PC-3 (cell line): ENCODE measurements around the gene SETBP1. TPM values are rescaled to one million over a fixed set of nuclear protein-coding genes. Genes with fewer than 3 reads are reported as not detected.

Experiments
- ATAC-seq: fragments of 200-7000 bp; cut with Tn5 transposase; 2 replicates; pipeline ENCODE4 v1.9.1; 2020; ENCODE audit warnings: mild to moderate bottlenecking, moderate library complexity
- BruUV-seq: library from RNA; stranded (reverse); fragments of 400-500 nt; replicated peaks from 2 replicates; lab custom pipeline; 2021; lab: Mats Ljungman, UMichigan
- CTCF ChIA-PET: fragments of 300-600 bp; sonication (Branson Sonifier 250); formaldehyde crosslinking; loops from one replicate; lab custom pipeline; 2022; ENCODE audit warnings: antibody characterized with exemption; lab: Charles Lee
- POLR2A ChIA-PET: fragments of 300-600 bp; sonication (Branson Sonifier 250); formaldehyde crosslinking; loops from one replicate; lab custom pipeline; 2022; ENCODE audit warnings: antibody characterized with exemption; ENCODE audit not compliant: unreplicated experiment; lab: Charles Lee
- DNase-seq: peaks from one replicate; pipeline ENCODE4 v3.0.0-alpha.2; 2015
- H2AFZ ChIP-seq: fragments of 300-600 bp; sonication (generic); 2 replicates; pipeline ENCODE4 v1.6.0; 2016; ENCODE audit warnings: antibody characterized with exemption, low read length
- H3F3A ChIP-seq: fragments of 300-600 bp; sonication (generic); one replicate; pipeline ENCODE4 v1.6.0; 2017; ENCODE audit warnings: antibody characterized with exemption, low read length, control low read depth, mild to moderate bottlenecking; ENCODE audit not compliant: unreplicated experiment
- H3K27ac ChIP-seq: fragments of 300-600 bp; sonication (generic); 2 replicates; pipeline ENCODE4 v1.5.1; 2016; ENCODE audit warnings: mild to moderate bottlenecking, low read length
- H3K27me3 ChIP-seq: fragments of 300-600 bp; sonication (generic); 2 replicates; pipeline ENCODE4 v1.6.1; 2016; ENCODE audit warnings: low read length, mixed read lengths
- H3K36me3 ChIP-seq: fragments of 300-600 bp; sonication (generic); 2 replicates; pipeline ENCODE4 v1.6.1; 2016; ENCODE audit warnings: low read depth, mixed run types, low read length, mixed read lengths
- H3K4me1 ChIP-seq: fragments of 300-600 bp; sonication (generic); 2 replicates; pipeline ENCODE4 v1.5.1; 2016; ENCODE audit warnings: low read length; ENCODE audit not compliant: insufficient read depth
- H3K4me2 ChIP-seq: fragments of 300-600 bp; sonication (generic); 2 replicates; pipeline ENCODE4 v1.6.0; 2016; ENCODE audit warnings: low read length
- H3K4me3 ChIP-seq: fragments of 300-600 bp; sonication (generic); 2 replicates; pipeline ENCODE4 v1.5.1; 2016; ENCODE audit warnings: mild to moderate bottlenecking, low read length, mixed read lengths
- H3K79me2 ChIP-seq: fragments of 300-600 bp; sonication (generic); 2 replicates; pipeline ENCODE4 v1.6.1; 2017; ENCODE audit warnings: low read length, mixed read lengths
- H3K9ac ChIP-seq: fragments of 300-600 bp; sonication (generic); 2 replicates; pipeline ENCODE4 v1.6.0; 2016; ENCODE audit warnings: mild to moderate bottlenecking, low read length
- H3K9me2 ChIP-seq: fragments of 300-600 bp; sonication (generic); replicated peaks from 2 replicates; pipeline ENCODE4 v1.6.1; 2016; ENCODE audit warnings: mixed run types, low read length, mixed read lengths
- H3K9me3 ChIP-seq: fragments of 300-600 bp; sonication (generic); 2 replicates; pipeline ENCODE4 v1.6.1; 2016; ENCODE audit warnings: low read length, mixed read lengths
- H4K20me1 ChIP-seq: fragments of 300-600 bp; sonication (generic); 2 replicates; pipeline ENCODE4 v1.6.1; 2016; ENCODE audit warnings: low read length, mixed read lengths
- EZH2 ChIP-seq: fragments of 300-600 bp; sonication (generic); IDR thresholded peaks from one replicate; pipeline ENCODE4 v1.6.1; 2017; ENCODE audit warnings: antibody characterized with exemption, mild to moderate bottlenecking, low read length; ENCODE audit not compliant: unreplicated experiment
- EZH2phosphoT487 ChIP-seq: fragments of 300-600 bp; sonication (generic); IDR thresholded peaks from 2 replicates; pipeline ENCODE4 v1.6.1; 2018; ENCODE audit warnings: mild to moderate bottlenecking, antibody characterized with exemption, low read length, borderline replicate concordance
- intact Hi-C: fragments of 100-400 bp; cut with micrococcal nuclease; formaldehyde crosslinking; loops from 2 replicates; pipeline ENCODE4 v1.9.0; 2023
- total RNA-seq: library from RNA; depleted of rRNA; stranded (reverse); fragments of >200 nt; gene quantifications from 2 replicates; pipeline ENCODE4 v1.2.3, GENCODE V29; 2014
- TF ChIP-seq, protein P1 (sequence below): fragments of 300-600 bp; sonication (generic); conservative IDR thresholded peaks from 2 replicates; pipeline ENCODE4 v1.5.1; 2017; ENCODE audit warnings: antibody characterized with exemption, low read depth, mild to moderate bottlenecking, low read length

SETBP1 gene
- total RNA-seq, 1 experiment from 2014 or later: 2.3 TPM

DNA sequence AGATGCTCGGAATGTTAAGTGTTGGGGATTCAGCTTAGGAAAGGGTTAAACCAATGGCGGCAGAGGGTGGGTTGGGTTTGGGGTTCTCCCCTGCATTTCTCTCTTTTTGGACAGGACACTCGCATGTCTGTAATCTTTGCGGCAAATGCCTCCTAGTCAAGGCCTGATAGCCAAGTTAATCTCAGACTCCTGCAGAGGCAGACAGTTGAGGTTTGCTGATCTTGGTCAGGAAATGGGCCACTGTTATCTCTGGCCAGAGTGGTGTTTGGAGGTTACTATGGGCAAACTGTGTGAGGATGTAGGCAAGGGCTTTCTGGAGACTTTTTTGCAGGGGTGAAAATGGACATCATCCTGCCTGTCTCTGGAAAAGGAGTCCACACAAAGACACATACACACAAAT lies 188.8 kb downstream of the SETBP1 start:
- ChIA-PET POLR2A (no interaction called here), CTCF (no interaction called here)
- no peaks in the 10 kb centered on the region for H3K9me3 ChIP-seq
- DNase-seq (no peak), ATAC-seq (no peak)
- no peaks in the 10 kb centered on the region for H3K79me2 ChIP-seq
- no peak overlapping the region for H2AFZ ChIP-seq
- no peak overlapping the region for H3K4me3 ChIP-seq
- TF ChIP-seq, protein P1, sequence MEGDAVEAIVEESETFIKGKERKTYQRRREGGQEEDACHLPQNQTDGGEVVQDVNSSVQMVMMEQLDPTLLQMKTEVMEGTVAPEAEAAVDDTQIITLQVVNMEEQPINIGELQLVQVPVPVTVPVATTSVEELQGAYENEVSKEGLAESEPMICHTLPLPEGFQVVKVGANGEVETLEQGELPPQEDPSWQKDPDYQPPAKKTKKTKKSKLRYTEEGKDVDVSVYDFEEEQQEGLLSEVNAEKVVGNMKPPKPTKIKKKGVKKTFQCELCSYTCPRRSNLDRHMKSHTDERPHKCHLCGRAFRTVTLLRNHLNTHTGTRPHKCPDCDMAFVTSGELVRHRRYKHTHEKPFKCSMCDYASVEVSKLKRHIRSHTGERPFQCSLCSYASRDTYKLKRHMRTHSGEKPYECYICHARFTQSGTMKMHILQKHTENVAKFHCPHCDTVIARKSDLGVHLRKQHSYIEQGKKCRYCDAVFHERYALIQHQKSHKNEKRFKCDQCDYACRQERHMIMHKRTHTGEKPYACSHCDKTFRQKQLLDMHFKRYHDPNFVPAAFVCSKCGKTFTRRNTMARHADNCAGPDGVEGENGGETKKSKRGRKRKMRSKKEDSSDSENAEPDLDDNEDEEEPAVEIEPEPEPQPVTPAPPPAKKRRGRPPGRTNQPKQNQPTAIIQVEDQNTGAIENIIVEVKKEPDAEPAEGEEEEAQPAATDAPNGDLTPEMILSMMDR: no peak
- no peak for TF ChIP-seq EZH2phosphoT487
- TF ChIP-seq EZH2: no peak
- no peak overlapping the region for H3K27ac ChIP-seq
- no peak overlapping the region for H3K4me2 ChIP-seq
- no peaks in the 10 kb centered on the region for H4K20me1 ChIP-seq
- no peaks in the 10 kb centered on the region for H3K9me2 ChIP-seq
- no peaks in the 10 kb centered on the region for H3F3A ChIP-seq
- no peaks in the 10 kb centered on the region for H3K27me3 ChIP-seq
- no peaks in the 10 kb centered on the region for H3K4me1 ChIP-seq
- no peaks in the 10 kb centered on the region for H3K36me3 ChIP-seq
- BruUV-seq: no TSS peak
- intact Hi-C loops: no loop called here
- no peak overlapping the region for H3K9ac ChIP-seq

DNA sequence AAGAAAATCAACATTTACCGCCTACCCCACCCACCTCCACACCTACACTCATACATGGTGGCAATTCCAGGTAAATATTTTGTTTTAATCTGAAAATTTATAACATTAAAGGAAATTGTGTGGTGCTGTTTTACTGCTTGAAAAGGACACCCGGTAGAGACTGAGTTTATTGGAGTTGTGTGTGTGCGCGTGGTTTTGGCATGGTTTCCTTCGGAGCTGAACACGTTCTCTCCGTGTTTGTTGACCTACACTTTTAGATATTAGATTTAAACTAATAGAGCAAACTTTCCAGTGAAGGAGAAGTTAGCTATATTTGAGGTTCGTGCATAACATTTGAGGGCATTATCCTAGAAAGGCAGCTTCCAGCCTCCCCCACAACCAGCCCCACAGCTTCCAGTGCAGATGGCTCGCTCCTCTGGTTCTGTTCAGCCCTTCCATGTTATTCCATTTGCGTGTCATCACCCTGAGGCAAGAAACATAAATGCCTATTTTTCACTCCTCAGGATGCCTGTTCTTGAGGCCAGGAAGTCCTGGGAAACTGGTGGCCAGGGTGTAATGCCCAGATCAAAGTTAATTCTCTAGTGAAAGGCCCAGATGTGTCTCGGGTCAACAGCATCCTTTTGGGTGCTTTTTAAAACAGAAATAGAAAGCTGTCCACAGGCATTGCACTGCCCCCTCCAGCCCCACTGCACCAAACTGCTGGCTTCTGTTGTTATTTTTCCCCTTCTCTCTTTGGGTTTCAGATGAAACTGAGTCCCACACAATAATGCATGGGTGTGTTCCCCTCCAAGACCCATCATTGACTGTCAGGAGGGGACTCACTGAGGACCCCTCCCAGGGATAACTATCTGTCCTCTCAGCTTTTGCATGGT lies 190.2 kb downstream of the SETBP1 start:
- CTCF ChIA-PET: no interaction called here
- H3K27me3 ChIP-seq: no peaks in the 10 kb centered on the region
- H3K9me2 ChIP-seq: no peaks in the 10 kb centered on the region
- no peaks in the 10 kb centered on the region for H4K20me1 ChIP-seq
- H3K4me3 ChIP-seq: no peak overlapping the region
- no peak for ATAC-seq
- H3F3A ChIP-seq: no peaks in the 10 kb centered on the region
- no peaks in the 10 kb centered on the region for H3K4me1 ChIP-seq
- no peaks in the 10 kb centered on the region for H3K36me3 ChIP-seq
- POLR2A ChIA-PET: no interaction called here
- no peaks in the 10 kb centered on the region for H3K9me3 ChIP-seq
- H3K79me2 ChIP-seq: no peaks in the 10 kb centered on the region
- DNase-seq: no peak
- no peak overlapping the region for H3K4me2 ChIP-seq
- no peak overlapping the region for H3K9ac ChIP-seq
- intact Hi-C loops: no loop called here
- BruUV-seq: no TSS peak
- no peak for TF ChIP-seq EZH2phosphoT487
- TF ChIP-seq, protein P1: no peak
- TF ChIP-seq EZH2: no peak
- no peak overlapping the region for H3K27ac ChIP-seq
- H2AFZ ChIP-seq: no peak overlapping the region

- BruUV-seq: no TSS peak
- H3F3A ChIP-seq: no peaks in the 10 kb centered on the region
- no peak overlapping the region for H3K4me2 ChIP-seq
- H3K36me3 ChIP-seq: no peaks in the 10 kb centered on the region
- no peak overlapping the region for H3K27ac ChIP-seq
- CTCF ChIA-PET: no interaction called here
- ATAC-seq (no peak), DNase-seq (no peak)
- H3K9ac ChIP-seq: no peak overlapping the region
- intact Hi-C loops: no loop called here
- no peaks in the 10 kb centered on the region for H3K4me1 ChIP-seq
- no peak overlapping the region for H3K4me3 ChIP-seq
- no peak overlapping the region for H2AFZ ChIP-seq
- TF ChIP-seq, protein P1: no peak
- TF ChIP-seq EZH2 (no peak), EZH2phosphoT487 (no peak)
- no peaks in the 10 kb centered on the region for H3K79me2 ChIP-seq
- no peaks in the 10 kb centered on the region for H3K9me3 ChIP-seq
- H4K20me1 ChIP-seq: no peaks in the 10 kb centered on the region
- H3K9me2 ChIP-seq: no peaks in the 10 kb centered on the region
- POLR2A ChIA-PET: no interaction called here
- H3K27me3 ChIP-seq: no peaks in the 10 kb centered on the region
Measured at GRCh38 chr18:44871771-44872170, 191.1 kb downstream of the SETBP1 start.
